NB4 (cell line): ENCODE results near the gene MYORG.

ENCODE experiments used
- CTCF ChIP-seq: IDR thresholded peaks from one replicate; pipeline ENCODE4 v1.5.1; 2012; ENCODE audit warnings: low read depth, low read length
- MYC ChIP-seq: IDR thresholded peaks from 2 replicates; pipeline ENCODE4 v1.6.1; 2011; ENCODE audit warnings: low read depth, low read length
- POLR2A ChIP-seq: IDR thresholded peaks from 2 replicates; pipeline ENCODE4 v1.6.1; 2011; ENCODE audit warnings: mild to moderate bottlenecking; ENCODE audit not compliant: insufficient read length; ENCODE audit errors: extremely low read depth

DNA sequence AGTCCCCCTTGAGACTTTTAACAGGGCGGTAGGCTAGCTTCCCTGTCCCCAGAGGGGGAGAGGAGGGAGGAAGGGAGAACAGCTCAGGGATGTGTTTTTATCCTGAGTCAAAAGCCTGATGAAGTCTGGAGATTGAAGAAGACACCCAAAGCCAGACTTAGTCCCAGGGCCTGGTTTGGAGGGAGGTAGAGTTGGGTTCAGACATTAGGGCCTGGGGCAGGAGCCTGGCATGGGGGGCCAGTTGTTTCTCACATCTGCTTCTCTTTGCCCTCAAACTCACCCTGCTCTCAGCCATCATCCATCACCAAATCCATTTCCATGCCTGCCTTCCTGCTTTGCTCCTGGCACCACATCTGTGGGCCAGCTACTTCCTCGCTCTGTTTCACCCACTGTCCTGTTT is 2.9 kb downstream of the MYORG start:
- no peak for TF ChIP-seq POLR2A
- no peak for TF ChIP-seq CTCF
- TF ChIP-seq MYC, result no peak
